Endometrial microvascular endothelial cells (primary cell): ENCODE measurements around the gene FGA. TPM values are rescaled to one million over a fixed set of nuclear protein-coding genes. Genes with fewer than 3 reads are reported as not detected.

Source experiments
- in situ Hi-C: cut with HindIII; loops from 2 replicates; pipeline ENCODE4 v1.10.0; 2017; ENCODE audit warnings: low sequenced_read_pairs, low pct_unique_long_range_greater_than_20kb; ENCODE audit errors: inconsistent ontology term
- total RNA-seq: library from RNA; depleted of rRNA; stranded (reverse); fragments of >200 nt; gene quantifications from one replicate; pipeline ENCODE4 v1.2.3, GENCODE V29; 2015; ENCODE audit errors: inconsistent ontology term

Gene FGA
- total RNA-seq, 1 donor from 2014 or later = not detected

- in situ Hi-C loops = no loop called here
These were observed 31.4 kb downstream of the FGA start for GRCh38 chr4:154559141-154559493.

- in situ Hi-C loops = no loop called here
These were observed 38.5 kb downstream of the FGA start for GRCh38 chr4:154551872-154552686.

GRCh38 chr4:154549894-154550790, 40.4 kb downstream of the FGA start, which contains the start of gene PLRG1:
Gene PLRG1, minus strand, starts transcription at chr4:154550400. Its CDS starts 92 bp downstream, at chr4:154550308.
- in situ Hi-C loops = no loop called here

- in situ Hi-C loops = no loop called here
These were observed 44.9 kb downstream of the FGA start for GRCh38 chr4:154545689-154546088.

GRCh38 chr4:154542271-154542879, 48.2 kb downstream of the FGA start:
- in situ Hi-C loops = no loop called here

Other genes with a start within 250 kb of the FGA start
- not detected for gene DCHS2, start 98.9 kb downstream of the FGA start, total RNA-seq
- 73.2 TPM for gene PLRG1, start 40.3 kb downstream of the FGA start, total RNA-seq
- gene FGB, start 27.7 kb downstream of the FGA start, total RNA-seq = not detected
- gene FGG, start 21.9 kb upstream of the FGA start, total RNA-seq = not detected
- gene LRAT, start 153.3 kb upstream of the FGA start, total RNA-seq = not detected
- not detected for gene RBM46, start 190.5 kb upstream of the FGA start, total RNA-seq